AG10803 (cell line): ENCODE results near the gene DCAF5.
A peak's percentile ranks its signal among the peaks of the same experiment; 100 is the strongest.

Experiments
- DNase-seq: peaks from one replicate; pipeline ENCODE4 v3.0.0; 2010; ENCODE audit warnings: low read depth
- H3K4me3 ChIP-seq: 2 replicates; pipeline ENCODE4 v1.5.1; 2011; ENCODE audit warnings: mild to moderate bottlenecking, low read length, control low read depth
- CTCF ChIP-seq: conservative IDR thresholded peaks from 2 replicates; pipeline ENCODE4 v1.5.1; 2011; ENCODE audit warnings: mild to moderate bottlenecking, low read length, control low read depth, inconsistent platforms

DCAF5 gene

GRCh38 chr14:69141550-69141949, 11.4 kb downstream of the DCAF5 start:
- H3K4me3 ChIP-seq: no peak overlapping the region
- DNase-seq: no peak
- no peak for TF ChIP-seq CTCF

GRCh38 chr14:69139743-69140142, 13.2 kb downstream of the DCAF5 start:
- DNase-seq: no peak
- no peak overlapping the region for H3K4me3 ChIP-seq
- TF ChIP-seq CTCF: no peak

GRCh38 chr14:69137843-69138535, 14.9 kb downstream of the DCAF5 start:
- H3K4me3 ChIP-seq: no peak overlapping the region
- peak; percentile 78 for DNase-seq
- TF ChIP-seq CTCF: no peak

- TF ChIP-seq CTCF: no peak
Measured at GRCh38 chr14:69137416-69137815, 15.5 kb downstream of the DCAF5 start.

GRCh38 chr14:69135133-69135532, 17.8 kb downstream of the DCAF5 start:
- no peak for DNase-seq
- no peak for TF ChIP-seq CTCF
- H3K4me3 ChIP-seq: no peak overlapping the region

More at GRCh38 chr14:69137416-69137815, 15.5 kb downstream of the DCAF5 start:
- DNase-seq: peak; percentile 26
- H3K4me3 ChIP-seq: no peak overlapping the region

- TF ChIP-seq CTCF: no peak
- DNase-seq: peak; percentile 67
- H3K4me3 ChIP-seq: 0 out of 2 replicates have a peak overlapping the region, but pooled peaks have one; percentile 5
Measured at GRCh38 chr14:69133206-69134125, 19.5 kb downstream of the DCAF5 start.
